ENCODE data around the gene FAM32A.
"Not testable (repeated sequence)": the region's sequence is repeated elsewhere in the genome, so short reads cannot be mapped to it uniquely, and the experiment has no call there.

FAM32A gene

DNA sequence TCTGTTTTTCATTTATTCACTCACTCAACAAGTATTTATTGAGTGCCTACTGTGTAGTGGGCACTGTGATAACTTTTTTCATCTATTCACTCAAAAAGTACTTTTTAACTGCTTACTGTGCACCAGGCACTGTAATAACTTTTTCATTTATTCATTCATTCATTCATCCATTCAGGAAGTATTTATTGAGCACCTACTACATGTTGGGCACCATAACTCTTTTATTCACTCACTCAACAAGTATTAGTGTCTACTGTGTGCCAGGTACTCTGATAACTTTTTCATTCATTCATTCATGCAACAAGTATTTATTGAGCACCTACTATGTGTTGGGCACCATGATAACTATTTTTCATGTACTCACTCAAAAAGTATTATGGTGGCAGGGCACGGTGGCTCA, 18.8 kb upstream of the FAM32A start:
- no peak for DNase-seq

DNA sequence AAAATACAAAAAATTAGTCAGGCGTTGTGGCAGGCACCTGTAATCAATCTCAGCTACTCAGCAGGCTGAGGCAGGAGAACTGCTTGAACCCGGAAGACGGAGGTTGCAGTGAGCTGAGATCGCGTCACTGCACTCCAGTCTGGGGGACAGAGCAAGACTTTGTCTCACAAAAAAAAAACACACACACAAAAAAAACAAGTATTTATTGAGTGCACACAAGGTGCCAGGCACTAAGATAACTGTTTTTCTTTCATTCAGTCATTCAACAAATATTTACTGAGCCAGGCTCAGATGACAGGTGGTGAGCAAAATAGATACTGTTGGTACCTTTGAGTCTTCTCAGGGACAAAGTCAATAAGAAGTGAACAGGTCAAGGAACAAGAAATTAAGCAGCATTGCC, 18.2 kb upstream of the FAM32A start:
- DNase-seq = no peak

DNA sequence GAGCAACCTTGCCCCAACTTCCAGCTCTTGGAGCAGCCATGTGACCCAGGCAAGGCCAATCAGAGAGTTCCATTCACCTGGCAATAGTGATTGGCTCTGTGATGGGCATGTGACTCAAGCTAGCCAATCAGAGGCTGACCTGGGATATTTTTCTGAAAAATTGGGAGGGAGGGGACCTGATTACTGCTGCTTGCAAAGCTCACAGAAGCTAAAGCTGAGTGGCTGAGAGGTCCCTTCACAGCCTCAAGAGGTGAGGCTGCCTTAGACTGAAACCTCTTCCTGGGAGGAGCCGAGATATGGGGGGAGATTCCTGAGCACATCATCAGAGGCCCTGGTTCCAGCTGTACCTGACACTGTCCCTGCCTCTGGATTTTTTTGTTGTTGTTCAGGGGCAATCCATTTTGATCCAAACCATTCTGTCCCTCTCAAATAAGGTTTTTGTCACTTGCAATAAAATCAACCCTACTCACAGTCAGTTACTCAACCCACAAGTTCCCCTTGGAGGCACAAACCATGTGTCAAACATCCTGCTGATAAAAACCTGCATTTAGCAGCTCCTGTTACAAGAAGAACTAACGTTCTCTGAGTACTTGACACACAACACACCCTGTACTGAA, 16.6 kb upstream of the FAM32A start:
- DNase-seq = no peak

- DNase-seq = no peak
Observed at GRCh38 chr19:16170134-16170533, 15.1 kb upstream of the FAM32A start.

- no peak for DNase-seq
Observed at GRCh38 chr19:16175954-16176353, 9.3 kb upstream of the FAM32A start.

- not testable (repeated sequence) for DNase-seq
Observed at GRCh38 chr19:16178866-16179265, 6.3 kb upstream of the FAM32A start.

- no peak for DNase-seq
Observed at GRCh38 chr19:16180611-16181010, 4.6 kb upstream of the FAM32A start.

GRCh38 chr19:16184665-16185122, 516 bp upstream of the FAM32A start:
- DNase-seq = no peak

- DNase-seq = peak in 1 of 2 donors; percentile 34
Observed at GRCh38 chr19:16185768-16186123, 536 bp downstream of the FAM32A start.

DNA sequence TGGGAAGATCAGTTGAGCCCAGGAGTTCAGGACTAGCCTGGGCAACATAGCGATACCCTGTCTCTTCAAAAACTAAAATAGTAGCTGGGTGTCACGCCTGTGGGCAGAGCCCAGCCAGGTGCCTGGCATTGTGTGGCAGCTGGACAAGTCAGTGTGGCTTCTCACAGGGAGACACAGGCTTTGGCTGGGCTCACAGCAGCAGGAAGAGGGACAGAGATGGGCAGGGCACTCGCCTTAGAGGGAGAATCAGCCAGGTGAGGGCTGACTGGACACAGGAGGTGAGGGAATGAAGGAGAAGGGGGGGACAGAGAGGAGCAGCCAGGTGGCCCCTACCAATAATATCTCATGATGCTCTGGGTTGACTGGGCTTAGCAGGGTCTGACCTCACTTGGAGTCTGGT, 3.3 kb downstream of the FAM32A start:
- DNase-seq = no peak

GRCh38 chr19:16190198-16190597, 5.0 kb downstream of the FAM32A start:
- no peak for DNase-seq

DNA sequence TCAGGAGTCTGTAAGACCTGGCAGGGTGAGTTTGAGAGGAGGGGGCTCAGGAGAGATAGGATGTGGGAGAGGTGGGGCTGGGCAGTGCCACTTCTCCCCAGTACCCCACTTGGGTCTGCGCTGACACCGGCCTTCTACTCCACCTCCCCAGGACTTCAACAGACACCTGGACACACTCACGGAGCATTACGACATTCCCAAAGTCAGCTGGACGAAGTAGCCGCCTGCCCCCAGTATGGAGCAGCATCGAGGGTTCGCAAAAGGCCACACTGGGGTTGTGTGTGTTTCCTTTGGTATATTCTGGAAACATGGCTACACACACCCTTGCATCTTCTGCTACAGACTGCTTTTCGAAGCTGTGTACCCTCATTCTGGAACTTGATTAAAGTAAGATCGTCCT, 5.5 kb downstream of the FAM32A start:
- DNase-seq = no peak

DNA sequence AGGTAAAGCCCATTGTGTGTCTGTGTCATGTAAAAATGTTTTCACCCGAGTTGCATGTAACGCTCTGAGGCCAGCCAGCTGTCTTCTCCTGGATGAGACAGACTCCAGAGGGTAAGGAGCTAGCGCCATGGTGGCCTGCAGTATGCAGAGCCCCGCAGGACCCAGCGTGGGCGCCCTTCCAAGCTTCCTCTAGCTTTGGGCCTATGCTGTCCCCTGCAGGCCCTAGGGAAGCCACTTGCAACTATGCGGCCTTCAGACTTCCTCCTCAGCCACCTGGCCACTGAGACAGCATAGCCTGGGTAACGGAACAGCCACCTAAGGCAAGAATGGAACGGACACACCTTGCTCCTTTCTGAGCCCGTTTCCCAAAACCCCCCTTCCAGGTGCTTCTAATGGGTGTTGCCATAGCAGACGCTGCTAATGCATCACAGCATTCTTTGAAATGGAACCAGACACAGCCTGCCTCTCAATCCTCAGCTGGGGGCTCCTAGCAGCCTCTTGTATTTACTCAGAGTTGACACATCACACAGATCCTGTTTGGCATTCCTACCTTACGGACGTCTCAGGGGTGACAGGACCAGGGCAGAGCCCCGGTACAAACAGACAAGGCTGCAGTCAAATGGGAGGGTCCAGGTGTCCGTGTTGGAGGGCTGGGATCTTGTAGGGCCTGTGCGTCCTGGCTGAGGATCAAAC, 6.2 kb downstream of the FAM32A start:
- no peak for DNase-seq

DNA sequence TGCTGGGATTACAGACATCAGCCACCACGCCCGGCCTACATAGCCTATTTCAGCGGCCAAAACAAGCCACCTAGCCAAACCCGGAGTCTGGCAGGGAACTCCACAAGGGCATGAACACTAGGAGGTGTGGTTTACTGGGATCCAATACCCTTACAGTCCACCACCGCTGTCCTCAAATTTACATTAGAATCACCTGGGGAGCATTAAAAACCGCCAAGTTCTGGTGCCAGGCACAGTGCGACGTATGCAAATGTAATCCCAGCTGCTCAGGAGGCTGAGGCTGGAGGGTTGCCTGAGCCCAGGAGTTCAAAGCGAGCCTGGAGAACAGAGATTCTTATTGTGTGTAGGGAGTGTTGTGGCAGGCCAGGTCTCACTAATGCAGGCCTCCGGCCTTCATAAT, 8.3 kb downstream of the FAM32A start:
- DNase-seq = no peak

- no peak for DNase-seq
Observed at GRCh38 chr19:16197188-16197621, 12.0 kb downstream of the FAM32A start.

DNA sequence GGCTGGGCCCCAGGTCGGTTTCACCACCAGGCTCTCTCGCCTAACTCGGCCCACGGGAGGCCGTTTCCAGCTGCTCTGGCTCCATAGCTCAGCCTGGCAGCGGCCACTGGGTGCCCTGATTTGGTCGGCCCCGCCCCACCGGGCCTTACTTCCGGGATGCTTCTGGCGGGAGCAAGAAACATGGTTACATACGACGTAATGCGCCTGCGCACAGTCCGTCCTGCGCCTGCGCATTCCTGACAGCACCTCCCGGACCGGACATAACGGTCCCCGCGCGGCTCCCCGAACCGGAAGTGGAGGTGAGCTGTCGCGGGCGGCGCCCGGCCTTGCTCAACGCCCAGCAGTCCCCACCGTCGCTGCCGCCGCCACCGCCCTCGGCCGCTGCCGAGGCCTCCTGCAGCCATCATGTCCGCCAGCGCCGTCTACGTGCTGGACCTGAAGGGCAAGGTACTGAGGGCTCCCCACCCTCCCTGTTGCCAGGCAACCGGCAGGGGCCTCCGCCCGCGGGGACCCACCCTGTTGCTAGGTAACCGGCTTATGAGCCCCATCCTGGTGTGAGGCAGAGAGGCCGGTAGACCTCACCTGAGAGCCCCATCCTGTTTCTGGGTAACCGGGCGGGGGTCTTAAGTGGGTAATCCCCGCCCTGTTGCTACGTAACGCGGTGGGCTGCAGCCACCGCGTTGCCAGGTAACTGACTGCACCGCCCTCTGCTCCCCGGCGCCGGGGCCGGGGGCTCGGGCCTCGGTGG, 12.6 kb downstream of the FAM32A start, which contains the start of gene AP1M1:
Gene AP1M1 (plus strand): TSS at position 290 of the 748 bp plus-strand sequence. CDS start 116 bp downstream, at position 406.
- peak; percentile 98 to 99 for DNase-seq

DNA sequence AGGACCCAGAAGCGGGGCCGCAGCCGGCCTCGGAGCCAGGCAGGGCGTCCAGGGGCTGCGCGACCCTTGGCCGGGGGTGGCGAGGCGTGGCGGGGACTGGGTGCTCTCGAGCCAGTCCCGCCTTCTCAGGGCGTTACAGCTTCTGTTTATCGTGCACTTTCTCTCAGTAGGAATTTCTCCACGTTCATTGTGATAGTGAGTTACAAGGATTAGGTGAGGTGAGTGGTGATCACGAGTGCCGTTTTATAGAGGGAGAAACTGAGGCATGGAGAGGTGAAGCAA, 13.1 kb downstream of the FAM32A start:
- DNase-seq = no peak

GRCh38 chr19:16199275-16199932, 14.2 kb downstream of the FAM32A start:
- DNase-seq = no peak

DNA sequence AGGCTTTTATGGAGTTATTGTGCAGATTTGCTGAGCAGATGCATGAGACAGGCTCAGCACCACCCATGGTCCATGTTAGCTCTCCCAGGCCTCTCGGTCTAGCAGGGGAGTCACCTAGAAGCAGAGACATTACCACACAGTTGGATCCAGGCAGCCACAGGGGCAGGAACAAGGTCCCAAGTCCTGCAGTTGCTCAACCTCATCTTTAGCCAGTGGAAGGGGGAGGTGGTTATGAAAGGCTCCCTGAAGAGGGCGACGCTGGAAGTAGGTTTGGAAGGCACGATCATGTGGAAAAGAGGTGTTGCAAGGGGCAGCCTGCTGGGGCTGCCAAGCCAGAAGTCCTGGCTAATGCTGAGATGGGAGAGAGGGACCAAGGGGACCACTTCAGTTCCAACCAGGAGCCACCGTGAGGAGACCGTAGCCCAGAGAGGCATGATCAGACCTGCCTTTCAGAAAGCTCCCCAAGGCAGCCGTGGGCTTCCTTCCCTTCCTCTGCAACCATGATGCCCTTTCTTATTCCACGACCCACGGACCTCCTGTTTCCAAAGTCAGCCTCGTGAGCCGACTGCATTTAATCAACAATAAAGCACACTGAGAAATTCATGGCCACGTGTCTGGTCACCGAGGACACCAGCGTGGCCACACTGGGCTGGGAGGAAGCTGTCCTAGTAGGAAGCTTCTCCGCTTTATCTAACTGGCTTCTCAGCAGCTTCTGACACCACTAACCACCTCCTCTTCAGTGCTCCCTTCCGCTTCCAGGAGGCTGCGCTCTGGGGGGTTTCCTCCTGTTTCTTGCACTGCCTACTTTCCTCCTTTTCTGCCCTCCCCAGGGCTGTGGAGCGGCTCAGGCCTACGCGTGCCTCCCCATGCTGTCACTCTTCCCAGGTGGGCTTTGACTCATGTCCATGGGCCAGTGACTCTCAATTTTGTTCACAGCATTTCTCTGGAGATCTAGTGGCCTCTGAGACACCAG, 15.1 kb downstream of the FAM32A start:
- DNase-seq = no peak

GRCh38 chr19:16201011-16201391, 15.8 kb downstream of the FAM32A start:
- DNase-seq = no peak

DNA sequence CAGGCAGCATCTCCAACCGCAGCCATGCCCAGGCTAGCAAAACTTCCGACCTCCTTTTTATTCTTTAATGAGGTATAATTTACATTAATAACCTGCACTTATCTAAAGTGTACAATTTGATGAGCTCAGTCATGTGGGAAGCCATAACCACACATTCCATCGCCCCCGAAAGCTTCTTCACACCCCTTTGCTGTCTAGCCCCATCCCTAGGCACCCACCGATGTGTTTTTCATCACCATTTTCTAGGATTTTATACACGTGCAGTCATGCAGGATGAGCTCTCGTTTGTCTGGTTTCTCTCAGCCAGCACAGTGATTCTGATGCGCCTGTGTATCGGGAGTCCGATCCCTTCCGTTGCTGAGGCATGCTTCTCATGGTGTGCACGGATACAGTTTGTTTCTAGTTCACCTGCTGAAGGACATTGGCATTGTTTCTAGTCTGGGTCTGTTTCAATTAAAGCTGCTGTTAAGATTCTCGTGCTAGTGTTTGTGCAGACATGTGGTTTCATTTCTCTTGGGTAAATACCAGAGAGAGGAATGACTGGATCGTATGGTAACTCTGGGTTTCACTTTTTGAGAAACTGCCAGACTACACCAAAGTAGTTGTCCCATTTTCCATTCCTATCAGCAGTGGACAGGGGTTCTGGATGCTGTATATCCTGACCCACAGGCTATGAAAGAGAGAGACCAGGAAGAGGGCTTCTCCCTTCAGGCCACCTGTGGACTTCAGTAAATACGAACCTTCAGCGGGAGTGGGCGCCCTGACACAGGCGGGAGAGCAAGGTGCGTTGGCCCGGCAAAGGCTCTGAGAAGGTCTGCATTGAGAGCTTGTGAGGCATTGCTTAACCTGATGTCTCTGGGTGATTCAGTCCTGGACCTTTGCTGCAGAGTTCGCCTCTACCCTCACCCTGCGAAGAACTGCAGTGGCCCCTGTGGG, 17.4 kb downstream of the FAM32A start:
- DNase-seq = no peak
